MM.1S (cell line): Measurements from ENCODE around the gene SPRR1B.
A peak's percentile ranks its signal among the peaks of the same experiment; 100 is the strongest.

Experiments
- DNase-seq: peaks from one replicate; pipeline ENCODE4 v3.0.0-alpha.2; 2015
- H2AFZ ChIP-seq: fragments of 300-600 bp; sonication (generic); 2 replicates; pipeline ENCODE4 v1.6.0; 2016; ENCODE audit warnings: antibody characterized with exemption, low read length
- H3F3A ChIP-seq: fragments of 300-600 bp; sonication (generic); 2 replicates; pipeline ENCODE4 v1.6.1; 2016; ENCODE audit warnings: mild to moderate bottlenecking, antibody characterized with exemption, low read length, moderate library complexity, mixed read lengths; ENCODE audit not compliant: insufficient read depth
- H3K27ac ChIP-seq: fragments of 300-600 bp; sonication (generic); 2 replicates; pipeline ENCODE4 v1.5.1; 2016; ENCODE audit warnings: mild to moderate bottlenecking, low read length
- H3K27me3 ChIP-seq: fragments of 300-600 bp; sonication (generic); replicated peaks from 2 replicates; pipeline ENCODE4 v1.6.0; 2016; ENCODE audit warnings: low read length; ENCODE audit not compliant: insufficient read depth
- H3K36me3 ChIP-seq: fragments of 300-600 bp; sonication (generic); replicated peaks from 2 replicates; pipeline ENCODE4 v1.6.1; 2016; ENCODE audit warnings: mild to moderate bottlenecking, low read length, mixed read lengths; ENCODE audit not compliant: insufficient read depth
- H3K4me1 ChIP-seq: fragments of 300-600 bp; sonication (generic); 2 replicates; pipeline ENCODE4 v1.6.1; 2016; ENCODE audit warnings: low read length, mixed read lengths
- H3K4me2 ChIP-seq: fragments of 300-600 bp; sonication (generic); 2 replicates; pipeline ENCODE4 v1.6.0; 2016; ENCODE audit warnings: low read depth, low read length
- H3K4me3 ChIP-seq: fragments of 300-600 bp; sonication (generic); 2 replicates; pipeline ENCODE4 v1.5.1; 2016; ENCODE audit warnings: low read length, mixed read lengths
- H3K79me2 ChIP-seq: fragments of 300-600 bp; sonication (generic); 2 replicates; pipeline ENCODE4 v1.6.1; 2016; ENCODE audit warnings: mixed run types, low read length, mixed read lengths
- H3K9ac ChIP-seq: fragments of 300-600 bp; sonication (generic); 2 replicates; pipeline ENCODE4 v1.6.1; 2016; ENCODE audit warnings: low read length, mixed read lengths
- H3K9me2 ChIP-seq: fragments of 300-600 bp; sonication (generic); replicated peaks from 2 replicates; pipeline ENCODE4 v1.6.1; 2016; ENCODE audit warnings: mild to moderate bottlenecking, low read length, mixed read lengths; ENCODE audit not compliant: insufficient read depth
- H3K9me3 ChIP-seq: fragments of 300-600 bp; sonication (generic); replicated peaks from 2 replicates; pipeline ENCODE4 v1.6.1; 2016; ENCODE audit warnings: mild to moderate bottlenecking, low read length, mixed read lengths; ENCODE audit not compliant: insufficient read depth
- H4K20me1 ChIP-seq: fragments of 300-600 bp; sonication (generic); 2 replicates; pipeline ENCODE4 v1.6.1; 2016; ENCODE audit warnings: mild to moderate bottlenecking, low read length, moderate library complexity, mixed read lengths; ENCODE audit not compliant: insufficient read depth
- CTCF ChIP-seq: fragments of 300-600 bp; sonication (generic); IDR thresholded peaks from 2 replicates; pipeline ENCODE4 v1.5.1; 2016; ENCODE audit warnings: antibody characterized with exemption, low read length, mixed read lengths
- EZH2 ChIP-seq: fragments of 300-600 bp; sonication (generic); optimal IDR thresholded peaks from 2 replicates; pipeline ENCODE3; 2017; ENCODE audit warnings: low read depth, mild to moderate bottlenecking, antibody characterized with exemption, low read length, mixed read lengths
- EZH2phosphoT487 ChIP-seq: fragments of 300-600 bp; sonication (generic); IDR thresholded peaks from 2 replicates; pipeline ENCODE4 v1.6.1; 2018; ENCODE audit warnings: antibody characterized with exemption, low read length

Gene SPRR1B

GRCh38 chr1:153028766-153029165 is 2.2 kb upstream of the SPRR1B start:
- Histone ChIP-seq H3K4me1 (no peaks in the 10 kb centered on the region), H3K36me3 (no peaks in the 10 kb centered on the region), H2AFZ (no peak overlapping the region), H3K9me3 (no peaks in the 10 kb centered on the region), H3K9ac (no peak overlapping the region), H3K79me2 (no peaks in the 10 kb centered on the region), H3K4me2 (no peak overlapping the region), H3K27ac (no peak overlapping the region), H3F3A (no peaks in the 10 kb centered on the region), H3K4me3 (no peak overlapping the region), H3K9me2 (no peaks in the 10 kb centered on the region), H3K27me3 (no peaks in the 10 kb centered on the region), H4K20me1 (no peaks in the 10 kb centered on the region)
- no peak for DNase-seq
- TF ChIP-seq EZH2phosphoT487 = no peak
- no peak for TF ChIP-seq EZH2
- TF ChIP-seq CTCF = no peak

GRCh38 chr1:153032073-153032472 is 1.1 kb downstream of the SPRR1B start:
- DNase-seq = no peak
- TF ChIP-seq EZH2 (no peak), CTCF (no peak), EZH2phosphoT487 (no peak)
- Histone ChIP-seq H3K27me3 (no peaks in the 10 kb centered on the region), H2AFZ (no peak overlapping the region), H3K79me2 (no peaks in the 10 kb centered on the region), H3K4me1 (no peaks in the 10 kb centered on the region), H3K9me2 (no peaks in the 10 kb centered on the region), H3K4me2 (no peak overlapping the region), H3K36me3 (no peaks in the 10 kb centered on the region), H4K20me1 (no peaks in the 10 kb centered on the region), H3K27ac (no peak overlapping the region), H3K4me3 (no peak overlapping the region), H3K9ac (no peak overlapping the region), H3F3A (no peaks in the 10 kb centered on the region), H3K9me3 (no peaks in the 10 kb centered on the region)

DNA sequence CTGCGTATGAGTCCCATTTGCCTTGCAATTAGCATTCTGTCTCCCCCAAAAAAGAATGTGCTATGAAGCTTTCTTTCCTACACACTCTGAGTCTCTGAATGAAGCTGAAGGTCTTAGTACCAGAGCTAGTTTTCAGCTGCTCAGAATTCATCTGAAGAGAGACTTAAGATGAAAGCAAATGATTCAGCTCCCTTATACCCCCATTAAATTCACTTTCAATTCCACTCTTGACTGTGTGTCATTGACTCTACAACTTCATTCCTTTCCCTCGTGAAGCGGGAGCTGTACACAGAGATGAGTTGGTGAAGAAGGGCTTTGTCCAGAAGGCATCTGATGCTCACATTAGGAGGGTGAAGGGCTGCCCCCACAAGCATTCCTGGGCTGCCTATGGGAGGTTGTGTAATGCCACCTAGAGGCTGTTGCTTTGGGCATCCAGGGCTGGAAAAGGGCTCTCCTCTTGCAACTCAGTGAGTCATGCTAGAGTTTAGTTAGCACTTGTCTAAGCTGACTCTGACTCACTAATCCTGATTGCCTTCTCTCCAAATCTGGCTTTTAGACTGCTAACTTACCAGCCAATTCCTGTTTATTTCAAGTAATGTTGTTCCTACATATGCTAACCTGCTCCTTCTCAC is 1.8 kb downstream of the SPRR1B start:
- H3K27me3 ChIP-seq = no peaks in the 10 kb centered on the region
- no peaks in the 10 kb centered on the region for H3K4me1 ChIP-seq
- DNase-seq = peak; percentile 18
- no peaks in the 10 kb centered on the region for H4K20me1 ChIP-seq
- TF ChIP-seq CTCF (peak; percentile 22; the same call in 1 of the 2 replicates), EZH2phosphoT487 (no peak)
- H3K9ac ChIP-seq = no peak overlapping the region
- no peaks in the 10 kb centered on the region for H3K9me2 ChIP-seq
- no peak overlapping the region for H2AFZ ChIP-seq
- H3K9me3 ChIP-seq = no peaks in the 10 kb centered on the region
- H3K79me2 ChIP-seq = no peaks in the 10 kb centered on the region
- H3K4me3 ChIP-seq = no peak overlapping the region
- no peaks in the 10 kb centered on the region for H3F3A ChIP-seq
- no peak overlapping the region for H3K27ac ChIP-seq
- H3K4me2 ChIP-seq = no peak overlapping the region
- no peaks in the 10 kb centered on the region for H3K36me3 ChIP-seq
